NCI-H748 (cell line): ENCODE data around the gene HSBP1L1.
"Not testable (repeated sequence)": the region's sequence is repeated elsewhere in the genome, so short reads cannot be mapped to it uniquely, and the experiment has no call there.

Experiments
- DNase-seq: peaks from one replicate; lab custom pipeline; 2025; ENCODE audit not compliant: unreplicated experiment; lab: John Stamatoyannopoulos, UW

Gene HSBP1L1

GRCh38 chr18:79983253-79983652, 18.8 kb downstream of the HSBP1L1 start:
- no peak for DNase-seq

- DNase-seq = no peak
These were observed 19.4 kb downstream of the HSBP1L1 start for GRCh38 chr18:79983793-79984192.

- DNase-seq = no peak
These were observed 20.7 kb downstream of the HSBP1L1 start for GRCh38 chr18:79985172-79985571.

GRCh38 chr18:79986726-79987125, 22.3 kb downstream of the HSBP1L1 start:
- no peak for DNase-seq

- DNase-seq = no peak
These were observed 23.1 kb downstream of the HSBP1L1 start for GRCh38 chr18:79987566-79987965.

- peak; percentile 84 for DNase-seq
These were observed 23.6 kb downstream of the HSBP1L1 start for GRCh38 chr18:79988071-79988450.

GRCh38 chr18:79988451-79989194, 24.2 kb downstream of the HSBP1L1 start, which contains the start of gene TXNL4A:
TXNL4A (minus strand) TSS chr18:79988563; CDS start chr18:79988392, 171 bp downstream.
- peak; percentile 93 for DNase-seq

- DNase-seq = no peak
These were observed 24.7 kb downstream of the HSBP1L1 start for GRCh38 chr18:79989195-79989497.

GRCh38 chr18:79991494-79991893, 27.1 kb downstream of the HSBP1L1 start:
- DNase-seq = no peak

- not testable (repeated sequence) for DNase-seq
These were observed 35.3 kb downstream of the HSBP1L1 start for GRCh38 chr18:79999701-80000100.

GRCh38 chr18:80000877-80001276, 36.4 kb downstream of the HSBP1L1 start:
- DNase-seq = no peak

- no peak for DNase-seq
These were observed 38.0 kb downstream of the HSBP1L1 start for GRCh38 chr18:80002468-80002867.

GRCh38 chr18:80004600-80005342, 40.3 kb downstream of the HSBP1L1 start:
- DNase-seq = no peak

GRCh38 chr18:80006724-80007123, 42.3 kb downstream of the HSBP1L1 start:
- DNase-seq = no peak

GRCh38 chr18:80009661-80010550, 45.5 kb downstream of the HSBP1L1 start:
- no peak for DNase-seq

- no peak for DNase-seq
These were observed 46.1 kb downstream of the HSBP1L1 start for GRCh38 chr18:80010551-80010906.

- DNase-seq = not testable (repeated sequence)
These were observed 47.2 kb downstream of the HSBP1L1 start for GRCh38 chr18:80011496-80012137.

GRCh38 chr18:80012714-80013113, 48.3 kb downstream of the HSBP1L1 start:
- no peak for DNase-seq
